Breast epithelium (tissue), 4 donors: ENCODE results near the gene RCAN1. TPM values are rescaled to one million over a fixed set of nuclear protein-coding genes. Genes with fewer than 3 reads are reported as not detected.

ENCODE experiments used
- DNase-seq, 2 donors: peaks; one replicate each; pipeline ENCODE4 v3.0.0-alpha.2; 2019; ENCODE audit warnings: low spot score in 2 of 2
- H3K27ac ChIP-seq, 2 donors: fragments of 200-600 bp; sonication (generic) in 1 of 2; one replicate each; pipeline ENCODE4 v1.5.1; 2016 to 2019; ENCODE audit warnings: mild to moderate bottlenecking in 1 of 2
- H3K27me3 ChIP-seq, 2 donors: fragments of 200-600 bp; sonication (generic) in 1 of 2; one replicate each; pipeline versions ENCODE4 v1.5.1 to v1.6.0; 2017 to 2019; ENCODE audit warnings: control low read depth in 1 of 2, mild to moderate bottlenecking in 1 of 2
- H3K36me3 ChIP-seq: fragments of 200-600 bp; one replicate; pipeline ENCODE4 v1.5.1; 2019
- H3K4me1 ChIP-seq, 2 donors: fragments of 200-600 bp; sonication (generic); one replicate each; pipeline ENCODE4 v1.5.1; 2016 to 2019; ENCODE audit warnings: control low read depth in 1 of 2
- H3K4me3 ChIP-seq, 3 donors: fragments of 200-600 bp; sonication (generic); 1 replicate in 2 of 3; 2 replicates in 1 of 3; pipeline ENCODE4 v1.5.1; 2016 to 2019; ENCODE audit warnings: mild to moderate bottlenecking in 3 of 3, moderate library complexity in 2 of 3
- H3K9me3 ChIP-seq, 2 donors: fragments of 200-600 bp; sonication (generic) in 1 of 2; one replicate each; pipeline ENCODE4 v1.5.1; 2016 to 2019; ENCODE audit warnings: control low read depth in 1 of 2
- CTCF ChIP-seq, 3 donors: fragments of 450-650 bp; IDR thresholded peaks; one replicate each; pipeline ENCODE4 v1.5.1; 2016 to 2017; ENCODE audit warnings: antibody characterized with exemption in 3 of 3, mild to moderate bottlenecking in 3 of 3, moderate library complexity in 3 of 3
- POLR2A ChIP-seq: fragments of 450-650 bp; IDR thresholded peaks from one replicate; pipeline ENCODE4 v1.6.1; 2016; ENCODE audit warnings: antibody characterized with exemption, mild to moderate bottlenecking, moderate library complexity
- POLR2AphosphoS5 ChIP-seq, 3 donors: sonication (generic); formaldehyde crosslinking; IDR thresholded peaks; one replicate each; pipeline ENCODE4 v1.6.1; 2017; ENCODE audit warnings: antibody characterized with exemption in 3 of 3
- intact Hi-C: fragments of 100-400 bp; cut with DNase I; formaldehyde crosslinking; loops from one replicate; pipeline ENCODE4 v1.15.1; 2023; ENCODE audit warnings: low total_unique reads
- total RNA-seq, 3 donors: library from RNA; depleted of rRNA; stranded (reverse); fragments of >200 nt; gene quantifications; one replicate each; pipeline ENCODE4 v1.1.0, GENCODE V29; 2016

Gene RCAN1
- total RNA-seq, 3 donors from 2014 or later = 30.1 to 73.0 (median 47.9) TPM

- TF ChIP-seq POLR2A (no peak), CTCF (IDR thresholded peaks at IDR 0.05) (no peak), POLR2AphosphoS5 (IDR thresholded peaks at IDR 0.05) (no peak)
- Histone ChIP-seq H3K36me3 (no peaks in the 10 kb centered on the region), H3K4me3 (no peak overlapping the region), H3K9me3 (no peaks in the 10 kb centered on the region), H3K27ac (peak overlapping the region in 1 of 2 donors; percentile 64), H3K4me1 (no peaks in the 10 kb centered on the region), H3K27me3 (no peaks in the 10 kb centered on the region)
- intact Hi-C loops = no loop called here
- no peak for DNase-seq
Measured at GRCh38 chr21:34533938-34534337, 81.0 kb downstream of the RCAN1 start.

- Histone ChIP-seq H3K9me3 (no peaks in the 10 kb centered on the region), H3K27ac (no peak overlapping the region), H3K36me3 (no peaks in the 10 kb centered on the region), H3K27me3 (no peaks in the 10 kb centered on the region), H3K4me3 (no peak overlapping the region), H3K4me1 (no peaks in the 10 kb centered on the region)
- no peak for TF ChIP-seq CTCF (IDR thresholded peaks at IDR 0.05)
- no peak for TF ChIP-seq POLR2AphosphoS5 (IDR thresholded peaks at IDR 0.05)
- no peak for TF ChIP-seq POLR2A
- DNase-seq = no peak
- intact Hi-C loops = no loop called here
Measured at GRCh38 chr21:34531399-34531798, 83.5 kb downstream of the RCAN1 start.

GRCh38 chr21:34530261-34530660, 84.7 kb downstream of the RCAN1 start:
- Histone ChIP-seq H3K27ac (no peak overlapping the region), H3K4me3 (no peak overlapping the region), H3K9me3 (no peaks in the 10 kb centered on the region), H3K36me3 (no peaks in the 10 kb centered on the region), H3K4me1 (peaks cover 0 to 5% of the 10 kb centered on the region in 2 donors), H3K27me3 (no peaks in the 10 kb centered on the region)
- intact Hi-C loops = no loop called here
- TF ChIP-seq POLR2A (no peak), CTCF (IDR thresholded peaks at IDR 0.05) (no peak), POLR2AphosphoS5 (IDR thresholded peaks at IDR 0.05) (no peak)
- DNase-seq = no peak

GRCh38 chr21:34528131-34528561, 86.8 kb downstream of the RCAN1 start:
- Histone ChIP-seq H3K9me3 (no peaks in the 10 kb centered on the region), H3K4me3 (no peak overlapping the region), H3K36me3 (no peaks in the 10 kb centered on the region), H3K27me3 (no peaks in the 10 kb centered on the region), H3K4me1 (peaks cover 0 to 5% of the 10 kb centered on the region in 2 donors), H3K27ac (peak overlapping the region; percentile 87 to 91)
- TF ChIP-seq CTCF (IDR thresholded peaks at IDR 0.05) (no peak), POLR2AphosphoS5 (IDR thresholded peaks at IDR 0.05) (peak in 1 of 3 donors; percentile 73)
- intact Hi-C loops = no loop called here
- no peak for DNase-seq

- Histone ChIP-seq H3K4me1 (peaks cover 0 to 5% of the 10 kb centered on the region in 2 donors), H3K27ac (peak overlapping the region; percentile 87 to 91), H3K36me3 (no peaks in the 10 kb centered on the region), H3K27me3 (no peaks in the 10 kb centered on the region), H3K4me3 (peak overlapping the region; percentile 41 to 63 (median 48)), H3K9me3 (no peaks in the 10 kb centered on the region)
- intact Hi-C loops = no loop called here
- peak in 1 of 2 donors; percentile 88 for DNase-seq
- TF ChIP-seq POLR2A = peak; percentile 59
- peak; percentile 81 to 85 (median 82) for TF ChIP-seq POLR2AphosphoS5 (IDR thresholded peaks at IDR 0.05)
- peak in 1 of 3 donors; percentile 7 for TF ChIP-seq CTCF (IDR thresholded peaks at IDR 0.05)
Measured at GRCh38 chr21:34526618-34527290, 88.2 kb downstream of the RCAN1 start.
